PC-9 (cell line): ENCODE data around the gene SKI.

Experiments used
- CTCF ChIP-seq: fragments of 200-600 bp; sonication (generic); conservative IDR thresholded peaks from 2 replicates; pipeline ENCODE4 v1.6.1; 2017; ENCODE audit warnings: mixed run types, antibody characterized with exemption, mild to moderate bottlenecking, moderate library complexity
- EZH2 ChIP-seq: fragments of 200-600 bp; sonication (generic); IDR thresholded peaks from 2 replicates; pipeline ENCODE4 v1.8.0; 2017; ENCODE audit warnings: antibody characterized with exemption, low read depth

GRCh38 chr1:2346691-2347408, 118.7 kb downstream of the SKI start:
- TF ChIP-seq CTCF (no peak), EZH2 (no peak)
